T1000 (cell line): ENCODE results near the gene DPYSL4.

ENCODE experiments used
- DNase-seq: peaks from one replicate; lab custom pipeline; 2025; ENCODE audit warnings: mixed read lengths; lab: John Stamatoyannopoulos, UW

DPYSL4 gene

DNA sequence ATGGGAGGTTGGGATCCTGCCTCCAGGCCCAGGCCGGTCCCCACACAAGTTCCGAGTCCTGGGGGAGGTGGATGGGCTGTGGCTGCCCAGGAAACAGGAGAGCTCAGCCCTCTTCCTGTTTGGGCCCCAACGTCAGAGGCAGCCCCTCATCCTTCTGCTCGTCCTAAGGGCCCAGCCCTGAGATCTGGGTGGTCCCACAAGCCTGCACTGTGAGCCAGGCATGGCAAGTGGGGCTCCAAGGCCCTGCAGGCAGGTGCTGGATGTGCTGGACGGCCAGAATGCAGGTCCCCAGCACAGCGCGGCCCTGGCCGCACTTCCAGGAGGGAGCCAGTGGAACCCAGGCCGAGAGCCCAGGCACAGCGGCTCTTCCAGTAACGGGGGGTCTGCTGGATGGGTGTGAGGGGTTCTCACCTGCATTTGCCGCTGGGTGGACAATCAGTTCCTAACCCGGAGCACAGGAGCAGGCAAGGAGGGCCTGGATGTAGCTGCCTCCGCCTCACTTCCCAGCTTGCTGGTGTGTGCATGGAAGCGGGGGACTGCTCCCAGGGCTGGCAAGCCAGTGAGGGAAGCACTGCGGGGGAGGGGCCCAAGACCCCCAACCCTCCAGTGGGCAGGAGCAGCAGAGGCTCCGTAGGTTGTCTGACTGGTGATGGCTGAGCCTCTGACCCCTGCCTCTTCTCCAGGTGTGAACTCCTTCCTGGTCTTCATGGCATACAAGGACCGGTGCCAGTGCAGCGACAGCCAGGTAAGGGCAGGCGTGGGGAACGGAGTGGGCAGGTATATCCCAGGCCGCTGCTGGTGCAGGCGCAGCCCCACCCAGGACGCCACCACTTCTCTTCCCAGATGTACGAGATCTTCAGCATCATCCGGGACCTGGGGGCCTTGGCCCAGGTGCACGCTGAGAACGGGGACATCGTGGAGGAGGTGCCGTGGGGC is 9.7 kb downstream of the DPYSL4 start:
- no peak for DNase-seq

GRCh38 chr10:132197271-132198067 is 10.7 kb downstream of the DPYSL4 start:
- no peak for DNase-seq

GRCh38 chr10:132198068-132198370 is 11.3 kb downstream of the DPYSL4 start:
- DNase-seq: no peak

GRCh38 chr10:132198381-132199181 is 11.8 kb downstream of the DPYSL4 start:
- DNase-seq: no peak

DNA sequence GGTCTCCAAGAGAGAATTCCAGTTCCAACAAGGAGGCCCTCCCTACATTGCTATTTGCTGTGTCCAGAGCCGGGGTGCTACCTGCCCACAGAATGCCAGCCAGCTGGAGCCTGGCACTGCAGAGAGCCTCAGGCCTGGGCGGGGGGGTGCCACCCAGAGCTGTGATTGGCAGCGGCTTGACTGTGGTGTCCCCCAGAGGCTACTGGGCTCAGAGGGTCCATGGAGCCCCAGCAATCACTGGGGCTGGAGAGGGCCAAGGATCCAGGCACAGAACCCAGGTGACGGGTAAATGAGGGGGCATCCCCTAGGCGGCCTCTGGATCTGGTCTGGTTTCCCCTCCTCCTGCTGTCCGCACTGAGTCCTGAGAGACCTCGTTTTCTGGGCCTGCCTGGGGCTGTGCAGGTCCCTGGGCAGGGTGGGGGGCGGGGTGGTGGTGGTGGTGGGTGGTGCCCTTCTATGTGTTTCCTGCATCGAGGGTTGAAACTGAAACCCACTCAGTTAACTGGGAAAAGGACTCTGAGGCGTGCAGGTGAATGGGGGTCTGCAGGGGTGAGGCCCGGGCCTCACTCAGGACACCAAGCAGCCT is 12.6 kb downstream of the DPYSL4 start:
- no peak for DNase-seq

- DNase-seq: no peak
Measured at GRCh38 chr10:132199854-132200311, 13.1 kb downstream of the DPYSL4 start.

DNA sequence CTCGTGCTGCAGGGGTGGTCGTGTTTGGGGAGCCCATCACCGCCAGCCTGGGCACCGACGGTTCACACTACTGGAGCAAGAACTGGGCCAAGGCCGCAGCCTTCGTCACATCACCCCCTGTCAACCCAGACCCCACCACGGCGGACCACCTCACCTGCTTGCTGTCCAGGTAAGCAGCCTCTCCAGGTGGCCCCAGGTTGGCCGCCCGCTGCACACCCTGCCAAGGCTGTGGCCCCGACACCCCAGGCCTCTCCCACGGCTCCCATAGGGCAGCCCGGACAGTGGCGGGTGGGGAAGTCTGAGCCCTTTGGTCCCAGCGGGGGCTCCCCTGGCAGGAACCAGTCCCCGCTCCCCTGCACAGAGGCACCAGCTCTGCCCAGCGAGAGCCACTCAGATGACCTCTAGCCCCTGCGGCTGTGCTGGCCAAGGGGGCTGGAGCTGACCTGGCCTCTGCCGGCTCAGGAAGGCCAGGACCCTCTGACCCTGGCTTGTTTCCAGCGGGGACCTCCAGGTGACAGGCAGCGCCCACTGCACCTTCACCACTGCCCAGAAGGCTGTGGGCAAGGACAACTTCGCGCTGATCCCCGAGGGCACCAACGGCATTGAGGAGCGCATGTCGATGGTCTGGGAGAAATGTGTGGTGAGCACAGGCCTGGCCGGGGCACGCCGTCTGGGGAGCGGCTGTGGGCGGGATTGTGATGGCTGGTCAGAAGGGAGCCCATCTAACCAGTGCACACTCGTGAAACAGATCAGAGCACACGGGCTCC is 13.8 kb downstream of the DPYSL4 start:
- no peak for DNase-seq

DNA sequence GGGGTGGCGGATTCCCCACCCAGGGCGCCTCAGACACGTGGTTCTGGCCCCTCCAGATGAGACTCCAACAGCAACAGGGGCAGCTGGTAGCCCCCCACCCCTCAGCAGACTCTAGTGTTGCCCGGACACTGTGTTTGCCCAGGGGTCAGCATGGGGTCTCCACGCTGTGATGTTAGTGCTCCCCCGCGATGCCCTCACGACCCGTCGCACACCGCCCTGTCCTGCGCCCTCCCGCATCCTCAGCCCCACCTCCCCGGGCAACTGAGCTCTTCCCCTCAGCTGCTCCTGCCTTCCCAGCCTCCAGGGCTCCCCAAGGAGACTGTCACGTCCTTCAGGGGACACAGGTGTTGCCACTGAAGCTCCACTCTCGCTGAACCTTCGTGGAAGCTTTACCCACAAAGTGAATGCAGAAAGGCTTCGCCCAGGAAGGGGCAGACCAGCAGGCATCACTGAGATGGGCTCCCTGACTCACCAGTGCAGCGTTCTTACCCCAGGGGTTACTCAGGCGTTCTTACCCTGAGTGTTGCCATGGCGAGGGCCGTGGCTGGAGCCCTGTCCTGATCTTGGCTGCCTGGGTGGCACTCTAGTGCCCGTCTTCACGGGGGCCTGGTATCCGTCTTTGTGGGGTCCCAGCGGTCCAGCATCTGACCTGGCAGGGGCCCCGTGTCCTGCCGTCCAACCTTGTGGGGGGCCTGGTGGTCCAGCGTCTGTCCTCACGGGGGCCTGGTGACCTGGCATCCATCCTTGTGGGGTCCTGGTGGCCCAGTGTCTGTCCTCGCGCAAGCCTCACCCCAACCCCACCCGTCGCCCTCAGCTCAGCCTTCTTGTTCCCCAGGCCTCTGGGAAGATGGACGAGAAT is 14.6 kb downstream of the DPYSL4 start:
- DNase-seq: no peak

GRCh38 chr10:132202070-132202970 is 15.6 kb downstream of the DPYSL4 start:
- DNase-seq: no peak

DNA sequence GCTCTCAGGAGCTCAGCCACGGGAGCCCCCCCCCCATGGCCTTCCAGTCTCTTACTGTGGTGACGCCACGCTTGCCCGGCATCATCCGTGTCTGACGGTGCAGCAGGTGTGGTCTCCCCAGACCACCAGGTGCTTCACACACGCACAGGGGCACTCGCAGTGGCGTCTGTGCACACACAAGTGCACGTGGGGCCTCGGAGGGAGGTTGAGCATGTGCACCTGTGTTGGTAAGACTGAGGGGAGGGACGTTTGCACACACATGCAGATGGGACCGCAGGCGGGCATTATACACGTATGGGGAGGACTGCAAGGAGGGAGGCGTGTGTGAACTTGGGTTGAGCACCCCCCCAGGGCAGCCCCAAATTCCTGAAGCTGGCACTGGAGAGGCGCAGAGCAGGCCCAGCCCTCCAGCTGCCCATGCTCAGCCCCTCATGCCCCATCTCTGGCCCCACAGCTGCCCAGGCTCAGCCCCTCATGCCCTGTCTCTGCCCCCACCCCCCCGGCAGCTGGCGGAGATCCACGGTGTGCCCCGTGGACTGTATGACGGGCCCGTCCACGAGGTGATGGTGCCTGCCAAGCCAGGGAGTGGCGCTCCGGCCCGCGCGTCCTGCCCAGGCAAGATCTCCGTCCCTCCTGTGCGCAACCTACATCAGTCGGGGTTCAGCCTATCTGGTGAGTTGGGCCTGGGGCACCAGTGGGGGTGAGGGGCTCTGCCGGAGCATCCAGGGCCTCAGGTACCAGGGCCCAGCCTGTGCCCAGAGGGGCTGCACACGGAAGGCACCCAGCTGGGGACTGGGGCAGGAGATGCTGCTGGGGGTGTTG is 16.7 kb downstream of the DPYSL4 start:
- DNase-seq: no peak

- DNase-seq: no peak
Measured at GRCh38 chr10:132204078-132204780, 17.5 kb downstream of the DPYSL4 start.

DNA sequence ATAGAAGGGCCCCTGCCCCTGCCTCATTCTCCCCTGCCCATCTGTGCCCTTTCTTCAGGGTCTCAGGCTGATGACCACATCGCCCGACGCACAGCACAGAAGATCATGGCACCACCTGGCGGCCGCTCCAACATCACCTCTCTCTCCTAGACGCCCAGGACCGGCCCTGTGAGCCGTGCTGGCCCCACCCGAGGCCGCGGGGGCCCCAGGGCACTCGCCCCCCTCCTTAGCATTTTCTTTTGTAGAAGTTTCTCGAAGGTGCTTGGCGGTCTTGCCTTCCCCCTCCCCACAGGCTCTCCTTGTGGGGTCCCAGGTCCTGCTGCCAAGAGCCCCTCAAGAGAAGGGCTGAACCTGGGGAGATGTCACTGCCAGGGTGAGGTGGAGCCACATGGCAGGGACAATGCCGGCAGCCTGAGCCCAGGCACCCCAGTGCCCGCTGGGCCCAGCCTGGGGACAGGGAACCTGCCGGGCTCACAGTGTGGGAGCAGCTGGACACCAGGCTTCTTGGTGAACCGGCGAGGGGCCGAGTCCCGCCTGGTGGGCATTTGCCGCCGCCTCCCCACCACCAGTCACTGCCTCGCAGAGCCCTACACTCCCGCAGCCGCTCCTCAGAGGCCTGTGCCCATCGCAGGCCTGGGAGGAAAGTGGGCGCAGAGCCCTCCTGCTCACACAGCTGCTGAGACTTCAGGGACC is 18.2 kb downstream of the DPYSL4 start:
- DNase-seq: no peak

GRCh38 chr10:132205650-132206376 is 19.1 kb downstream of the DPYSL4 start:
- no peak for DNase-seq

DNA sequence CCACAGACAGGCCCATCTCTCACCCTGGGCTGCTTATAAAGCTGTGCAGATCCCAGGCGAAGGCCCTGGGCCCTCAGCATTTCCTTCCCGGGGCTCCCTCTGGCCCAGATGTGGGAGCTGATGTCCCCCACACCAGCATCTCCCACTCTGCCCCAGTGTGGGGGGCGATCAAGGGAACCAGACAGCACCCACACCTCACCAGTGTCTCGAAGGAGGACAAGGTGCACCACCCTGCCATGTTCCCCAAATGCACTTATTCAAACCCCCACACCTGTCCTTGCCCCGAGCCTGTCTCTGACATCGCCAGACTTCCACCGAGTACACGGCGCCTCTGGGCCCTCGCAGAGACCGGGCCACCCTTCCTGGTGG is 19.6 kb downstream of the DPYSL4 start:
- DNase-seq: no peak

DNA sequence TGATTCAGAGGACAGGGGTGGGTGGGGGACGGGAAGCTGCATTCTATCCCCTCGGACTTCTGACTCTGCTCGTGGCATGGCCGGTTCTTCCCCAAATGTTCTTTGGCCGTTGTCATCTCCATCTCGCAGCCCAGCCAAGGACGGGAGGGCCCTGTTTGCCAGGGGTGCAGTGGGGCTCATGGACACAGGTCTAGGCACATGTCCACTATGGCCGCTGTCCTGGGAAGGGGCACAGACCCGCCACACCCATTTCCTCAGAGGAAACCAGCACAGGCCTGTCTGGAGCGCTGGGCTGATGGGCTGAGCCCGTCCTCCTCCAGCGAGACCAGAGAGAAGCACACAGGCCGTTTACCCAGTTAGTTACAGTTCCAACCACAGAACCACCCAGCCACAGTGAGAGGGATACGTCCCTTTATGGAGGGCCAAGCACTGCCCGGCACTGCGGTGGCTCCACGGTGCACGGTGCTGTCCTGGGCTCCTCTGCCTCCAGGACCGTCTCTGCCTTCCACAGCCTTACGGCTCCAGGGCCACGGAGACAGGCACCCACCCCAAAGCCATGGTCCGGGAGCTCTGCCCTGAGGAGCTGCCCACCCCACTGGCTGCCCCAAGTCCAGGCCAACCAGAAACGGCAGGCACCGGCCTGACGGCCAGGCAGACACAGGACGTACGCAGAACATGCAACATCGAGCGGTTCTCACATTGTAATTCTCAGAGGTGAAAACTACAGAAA is 20.2 kb downstream of the DPYSL4 start:
- no peak for DNase-seq
